Osteocyte (in vitro differentiated cells): Measurements from ENCODE around the gene LCN12. TPM values are rescaled to one million over a fixed set of nuclear protein-coding genes. Genes with fewer than 3 reads are reported as not detected.
A peak's percentile ranks its signal among the peaks of the same experiment; 100 is the strongest.

Experiments
- DNase-seq: peaks from one replicate; pipeline ENCODE4 v3.0.0; 2021; ENCODE audit warnings: mixed read lengths; ENCODE audit not compliant: unreplicated experiment; ENCODE audit errors: extremely low spot score
- H3K27ac Mint-ChIP-seq: one replicate; pipeline ENCODE4 v1.8.0; 2021; ENCODE audit warnings: mild to moderate bottlenecking, mixed read lengths; ENCODE audit not compliant: unreplicated experiment
- H3K27me3 Mint-ChIP-seq: one replicate; pipeline ENCODE4 v1.8.0; 2021; ENCODE audit warnings: mixed read lengths; ENCODE audit not compliant: unreplicated experiment
- H3K36me3 Mint-ChIP-seq: one replicate; pipeline ENCODE4 v1.8.0; 2021; ENCODE audit warnings: mixed read lengths; ENCODE audit not compliant: unreplicated experiment
- H3K4me1 Mint-ChIP-seq: one replicate; pipeline ENCODE4 v1.8.0; 2021; ENCODE audit warnings: mixed read lengths; ENCODE audit not compliant: unreplicated experiment
- H3K4me3 Mint-ChIP-seq: one replicate; pipeline ENCODE4 v1.8.0; 2021; ENCODE audit warnings: mild to moderate bottlenecking, moderate library complexity, mixed read lengths; ENCODE audit not compliant: unreplicated experiment
- H3K9me3 Mint-ChIP-seq: one replicate; pipeline ENCODE4 v1.8.0; 2021; ENCODE audit warnings: mixed read lengths; ENCODE audit not compliant: unreplicated experiment
- total RNA-seq: library from RNA; stranded (reverse); gene quantifications from 2 replicates; pipeline ENCODE4 v1.2.1, GENCODE V29; 2021
- TF ChIP-seq, protein P1 (sequence below): fragments of 200-600 bp; sonication (generic); IDR thresholded peaks from 2 replicates; pipeline ENCODE4 v1.5.0; 2021; ENCODE audit warnings: antibody characterized with exemption, mild to moderate bottlenecking, moderate library complexity

Gene LCN12
- total RNA-seq, 1 donor from 2014 or later, result 1.4 TPM

DNA sequence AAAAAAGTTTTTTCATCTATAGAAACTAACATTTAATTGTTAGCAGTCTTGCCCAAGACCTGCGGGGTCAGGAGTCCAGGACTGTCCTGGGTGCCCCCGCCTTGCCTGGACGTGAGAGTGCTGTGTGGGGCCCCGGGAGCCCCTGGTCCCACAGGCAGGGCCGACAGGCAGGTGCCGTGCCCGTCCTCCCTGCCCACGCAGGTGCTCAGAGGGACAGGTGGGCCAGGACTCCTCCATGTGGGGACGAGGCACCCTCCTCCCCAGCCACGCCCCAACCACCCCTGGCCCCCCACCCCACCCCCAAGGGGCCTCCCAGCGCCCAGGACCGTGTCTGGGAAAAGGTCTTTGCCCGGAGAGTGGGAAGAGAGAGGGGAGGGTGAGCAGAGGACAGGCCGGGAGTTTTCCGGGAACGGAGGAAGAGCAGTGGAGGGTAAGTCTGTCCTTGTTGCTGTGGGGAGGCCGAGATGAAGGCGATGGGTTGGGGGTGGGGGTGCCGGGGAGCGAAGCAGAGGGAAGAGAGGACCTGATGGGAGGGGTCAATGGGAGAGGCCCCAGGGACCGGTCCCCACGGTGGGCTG is 2.7 kb upstream of the LCN12 start:
- Mint-ChIP-seq H3K4me3 (peak overlapping the region; percentile 74), H3K9me3 (no peaks in the 10 kb centered on the region), H3K27ac (peak overlapping the region; percentile 67), H3K36me3 (no peaks in the 10 kb centered on the region), H3K27me3 (no peaks in the 10 kb centered on the region), H3K4me1 (peaks cover 11% of the 10 kb centered on the region)
- TF ChIP-seq, protein P1, sequence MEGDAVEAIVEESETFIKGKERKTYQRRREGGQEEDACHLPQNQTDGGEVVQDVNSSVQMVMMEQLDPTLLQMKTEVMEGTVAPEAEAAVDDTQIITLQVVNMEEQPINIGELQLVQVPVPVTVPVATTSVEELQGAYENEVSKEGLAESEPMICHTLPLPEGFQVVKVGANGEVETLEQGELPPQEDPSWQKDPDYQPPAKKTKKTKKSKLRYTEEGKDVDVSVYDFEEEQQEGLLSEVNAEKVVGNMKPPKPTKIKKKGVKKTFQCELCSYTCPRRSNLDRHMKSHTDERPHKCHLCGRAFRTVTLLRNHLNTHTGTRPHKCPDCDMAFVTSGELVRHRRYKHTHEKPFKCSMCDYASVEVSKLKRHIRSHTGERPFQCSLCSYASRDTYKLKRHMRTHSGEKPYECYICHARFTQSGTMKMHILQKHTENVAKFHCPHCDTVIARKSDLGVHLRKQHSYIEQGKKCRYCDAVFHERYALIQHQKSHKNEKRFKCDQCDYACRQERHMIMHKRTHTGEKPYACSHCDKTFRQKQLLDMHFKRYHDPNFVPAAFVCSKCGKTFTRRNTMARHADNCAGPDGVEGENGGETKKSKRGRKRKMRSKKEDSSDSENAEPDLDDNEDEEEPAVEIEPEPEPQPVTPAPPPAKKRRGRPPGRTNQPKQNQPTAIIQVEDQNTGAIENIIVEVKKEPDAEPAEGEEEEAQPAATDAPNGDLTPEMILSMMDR, result no peak
- no peak for DNase-seq

DNA sequence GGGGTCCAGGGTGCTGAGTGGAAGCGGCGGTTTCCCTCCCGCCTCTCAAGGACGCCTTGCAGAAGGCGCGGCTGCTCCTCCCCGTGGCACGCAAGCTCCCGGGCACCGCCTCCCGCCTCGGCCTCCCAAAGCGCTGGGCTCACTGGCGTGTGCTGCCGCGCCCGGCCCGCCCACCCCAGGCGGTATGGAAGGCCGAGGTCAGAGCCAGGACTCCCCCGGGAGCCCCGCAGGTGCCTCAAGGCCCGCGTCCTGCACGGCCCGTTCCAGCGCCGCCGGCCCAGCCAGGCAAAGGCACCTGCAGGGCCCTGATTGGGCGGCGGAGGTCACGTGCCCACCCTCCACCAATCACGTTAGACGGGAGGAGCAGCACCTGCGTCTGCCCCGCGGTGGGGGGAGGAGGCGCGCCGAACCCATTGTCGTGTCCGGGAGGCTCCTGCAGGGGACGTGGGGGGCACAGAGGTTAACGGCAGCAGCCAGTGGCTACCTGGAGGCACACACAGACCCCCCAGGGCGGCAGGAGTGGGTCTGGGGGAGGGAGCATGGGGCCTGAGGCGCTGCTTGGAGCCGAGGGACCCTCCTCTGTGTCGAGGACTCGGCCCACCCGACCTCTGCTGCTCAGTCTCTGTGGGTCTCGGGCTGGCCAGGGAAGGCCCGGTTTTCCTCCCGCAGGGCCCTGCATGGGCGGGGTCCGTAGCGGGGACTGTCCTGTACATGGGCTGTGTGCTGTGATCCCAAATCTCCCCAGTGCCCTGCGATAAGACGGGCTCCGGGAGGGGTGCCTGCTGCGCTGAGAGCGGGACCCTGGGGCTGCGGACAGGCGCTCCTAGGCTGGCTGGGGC is 2.0 kb upstream of the LCN12 start:
- no peaks in the 10 kb centered on the region for H3K36me3 Mint-ChIP-seq
- H3K9me3 Mint-ChIP-seq, result no peaks in the 10 kb centered on the region
- H3K4me1 Mint-ChIP-seq, result peaks cover 8% of the 10 kb centered on the region
- peak; percentile 96 for DNase-seq
- H3K27ac Mint-ChIP-seq, result peak overlapping the region; percentile 67
- TF ChIP-seq, protein P1, result no peak
- peak overlapping the region; percentile 74 for H3K4me3 Mint-ChIP-seq
- no peaks in the 10 kb centered on the region for H3K27me3 Mint-ChIP-seq

DNA sequence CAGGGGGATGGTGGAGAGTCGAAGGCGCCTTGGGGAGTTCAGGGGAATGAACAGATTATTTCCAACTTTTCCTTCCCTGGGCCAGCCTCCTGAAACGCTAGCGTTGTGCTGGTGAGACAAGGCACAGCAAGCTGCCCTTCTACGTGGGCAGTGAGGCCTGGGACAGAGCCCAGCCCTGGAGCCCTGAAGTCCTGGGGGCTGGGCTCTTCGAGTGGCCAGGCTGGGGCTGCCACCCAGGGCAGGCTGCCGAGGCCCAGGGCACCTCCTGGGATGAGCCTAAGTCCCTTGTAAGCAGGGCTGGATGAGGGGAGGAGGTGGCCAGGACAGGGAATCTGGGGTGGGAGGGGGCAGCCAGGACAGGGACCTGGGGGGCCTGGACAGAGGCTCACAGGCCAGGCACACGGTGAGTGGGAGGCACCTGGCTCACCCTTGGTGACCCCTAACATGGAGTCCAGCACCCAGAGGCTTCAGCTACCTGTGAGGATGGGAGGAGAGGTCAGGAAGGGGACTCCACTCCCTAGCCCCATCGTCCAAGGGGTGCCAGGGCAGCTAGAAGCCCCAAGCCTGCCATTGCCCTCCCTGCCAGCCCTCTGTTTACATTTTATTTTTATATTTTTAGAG is 1.3 kb upstream of the LCN12 start:
- H3K4me3 Mint-ChIP-seq, result peak overlapping the region; percentile 73
- DNase-seq, result no peak
- H3K4me1 Mint-ChIP-seq, result peaks cover 8% of the 10 kb centered on the region
- H3K9me3 Mint-ChIP-seq, result no peaks in the 10 kb centered on the region
- H3K27ac Mint-ChIP-seq, result peak overlapping the region; percentile 7
- H3K36me3 Mint-ChIP-seq, result no peaks in the 10 kb centered on the region
- H3K27me3 Mint-ChIP-seq, result no peaks in the 10 kb centered on the region
- TF ChIP-seq, protein P1, result no peak

- peaks cover 8% of the 10 kb centered on the region for H3K4me1 Mint-ChIP-seq
- TF ChIP-seq, protein P1, result no peak
- no peaks in the 10 kb centered on the region for H3K27me3 Mint-ChIP-seq
- H3K36me3 Mint-ChIP-seq, result no peaks in the 10 kb centered on the region
- no peak for DNase-seq
- H3K27ac Mint-ChIP-seq, result no peak overlapping the region
- H3K4me3 Mint-ChIP-seq, result no peak overlapping the region
- H3K9me3 Mint-ChIP-seq, result no peaks in the 10 kb centered on the region
Measured at GRCh38 chr9:136952321-136952850, 313 bp downstream of the LCN12 start.
